HepG2 (cell line): ENCODE results near the gene ALPI. TPM values are rescaled to one million over a fixed set of nuclear protein-coding genes. Genes with fewer than 3 reads are reported as not detected.
"Not testable (repeated sequence)": the region's sequence is repeated elsewhere in the genome, so short reads cannot be mapped to it uniquely, and the experiment has no call there.

Experiments
- ATAC-seq: fragments of 200-7000 bp; cut with Tn5 transposase; 3 replicates; pipeline ENCODE4 v1.9.1; 2020; ENCODE audit warnings: mild to moderate bottlenecking, moderate library complexity
- BruUV-seq: library from RNA; stranded (reverse); fragments of 400-500 nt; replicated peaks from 2 replicates; lab custom pipeline; 2021; lab: Mats Ljungman, UMichigan
- CTCF ChIA-PET: fragments of 300-600 bp; formaldehyde crosslinking; extraction: SDS; loops from one replicate; lab custom pipeline; 2021; ENCODE audit warnings: low total read pairs, inconsistent platforms, low intra/inter-chr PET ratio; lab: Yijun Ruan, JAX
- POLR2A ChIA-PET: fragments of 350-600 bp; sonication (Branson Sonifier 250); formaldehyde crosslinking; loops from one replicate; lab custom pipeline; 2020; ENCODE audit warnings: antibody characterized with exemption, inconsistent platforms; lab: Yijun Ruan, JAX
- DNase-seq: peaks from one replicate; pipeline ENCODE4 v3.0.0-alpha.2; 2015; ENCODE audit warnings: low spot score
- FAIRE-seq: peaks from 3 replicates; lab custom pipeline; 2011; peaks lifted over from hg19 to GRCh38; lab: Jason Lieb, UNC
- H2AFZ ChIP-seq: one replicate; pipeline ENCODE4 v1.6.1; 2011; ENCODE audit warnings: low read length, inconsistent platforms
- H3K27ac ChIP-seq: fragments of 300-600 bp; 3 replicates; pipeline ENCODE4 v1.8.0; 2011; ENCODE audit warnings: mixed run types, mild to moderate bottlenecking, mixed read lengths, low read length, inconsistent platforms; ENCODE audit not compliant: insufficient read depth; ENCODE audit errors: extremely low read length
- H3K27me3 ChIP-seq, 2 experiments: fragments of 200-600 bp in 1 of 2; 2 replicates in 1 of 2; 3 replicates in 1 of 2; pipeline versions ENCODE4 v1.6.0 to v1.8.0; 2011; ENCODE audit warnings: low read length in 2 of 2, mild to moderate bottlenecking in 2 of 2, moderate library complexity in 2 of 2, inconsistent platforms in 1 of 2; ENCODE audit not compliant: insufficient read depth in 2 of 2, control insufficient read depth in 1 of 2
- H3K36me3 ChIP-seq, 2 experiments: fragments of 200-600 bp in 1 of 2; replicated peaks in 1 of 2; 2 replicates in 1 of 2; 3 replicates in 1 of 2; pipeline versions ENCODE4 v1.5.1 to v1.8.0; 2011; ENCODE audit warnings: low read length in 2 of 2, inconsistent platforms in 1 of 2; ENCODE audit not compliant: insufficient read depth in 2 of 2, control insufficient read depth in 1 of 2
- H3K4me1 ChIP-seq: 2 replicates; pipeline ENCODE4 v1.5.1; 2012; ENCODE audit warnings: low read length, inconsistent platforms; ENCODE audit not compliant: insufficient read depth
- H3K4me2 ChIP-seq: 2 replicates; pipeline ENCODE4 v1.6.0; 2011; ENCODE audit warnings: low read depth, low read length, inconsistent platforms
- H3K4me3 ChIP-seq, 3 experiments: fragments of 200-600 bp in 1 of 3; sonication (generic), shearing (Covaris generic) in 1 of 3; replicated peaks in 1 of 3; 2 replicates each; pipeline ENCODE4 v1.5.1; 2011 to 2016; ENCODE audit warnings: low read length in 3 of 3, inconsistent platforms in 2 of 3, low read depth in 2 of 3, mild to moderate bottlenecking in 2 of 3, control low read depth in 1 of 3, mixed read lengths in 1 of 3; ENCODE audit not compliant: insufficient read depth in 1 of 3
- H3K79me2 ChIP-seq: one replicate; pipeline ENCODE4 v1.6.1; 2011; ENCODE audit warnings: low read length, inconsistent platforms; ENCODE audit not compliant: insufficient read depth
- H3K9ac ChIP-seq: 2 replicates; pipeline ENCODE4 v1.6.0; 2011; ENCODE audit warnings: mild to moderate bottlenecking, low read depth, low read length, inconsistent platforms; ENCODE audit not compliant: insufficient read depth
- H3K9me3 ChIP-seq: 2 replicates; pipeline ENCODE4 v1.5.1; 2012; ENCODE audit warnings: mild to moderate bottlenecking, low read length
- H4K20me1 ChIP-seq: 2 replicates; pipeline ENCODE4 v1.6.0; 2011; ENCODE audit warnings: inconsistent platforms, mild to moderate bottlenecking, low read length, moderate library complexity; ENCODE audit not compliant: insufficient read depth
- GTF2F1 ChIP-seq: fragments of 150-350 bp; IDR thresholded peaks from 2 replicates; pipeline ENCODE4 v1.6.1; 2014; ENCODE audit warnings: low read length
- MTF2 ChIP-seq: sonication (generic); formaldehyde crosslinking; IDR thresholded peaks from 2 replicates; pipeline ENCODE4 v1.5.0; 2020; ENCODE audit warnings: missing genetic modification reagents, borderline replicate concordance
- ZNF766 ChIP-seq: sonication (generic); formaldehyde crosslinking; IDR thresholded peaks from 2 replicates; pipeline ENCODE4 v1.5.0; 2020; ENCODE audit warnings: missing genetic modification reagents, borderline replicate concordance
- ZUFSP ChIP-seq: sonication (generic); formaldehyde crosslinking; IDR thresholded peaks from 2 replicates; pipeline ENCODE4 v1.9.0; 2021; ENCODE audit warnings: missing genetic modification reagents, mild to moderate bottlenecking, borderline replicate concordance
- WGBS: methylation state at CpG from one replicate; pipeline ENCODE4 v1.1.6; 2017; ENCODE audit warnings: low lambda C conversion rate; 5-methylcytosine and 5-hydroxymethylcytosine counted together
- in situ Hi-C: cut with HindIII; loops from 2 replicates; pipeline ENCODE4 v1.10.0; 2017; ENCODE audit warnings: low pct_unique_long_range_greater_than_20kb; ENCODE audit not compliant: extremely low pct_ligation_motif_present
- intact Hi-C: fragments of 100-400 bp; cut with micrococcal nuclease; formaldehyde crosslinking; loops from one replicate; pipeline ENCODE4 v1.10.0; 2022; ENCODE audit not compliant: unreplicated experiment
- polyA plus RNA-seq, 8 experiments: library from polyadenylated mRNA; depleted of rRNA in 3 of 8; stranded (reverse) in 7 of 8; unstranded in 1 of 8; fragments of >200 nt; fragmentation: Illumina TruSeq in 4 of 8; extraction: Trizol in 4 of 8; gene quantifications; 2 replicates each; pipeline versions ENCODE4 v1.2.1 to v1.2.3, GENCODE V29; 2011 to 2016; ENCODE audit warnings: low read depth in 4 of 8, missing spikeins in 1 of 8, mixed read lengths in 1 of 8; ENCODE audit not compliant: insufficient read depth in 1 of 8
- total RNA-seq, 5 experiments: library from RNA; depleted of rRNA; stranded (reverse); fragments of >200 nt; fragmentation: Illumina TruSeq; extraction: Trizol; gene quantifications; 2 replicates each; pipeline ENCODE4 v1.2.3, GENCODE V29; 2016; ENCODE audit warnings: low read depth in 1 of 5

The ALPI gene
- total and polyA plus RNA-seq, 2 of the 13 experiments (the other 11 are each of a cell fraction or from before 2014, with no cell fraction given) = not detected

GRCh38 chr2:232422051-232422450 lies 33.9 kb upstream of the ALPI start (continued):
- TF ChIP-seq MTF2 (CRISPR knock-in tag) = no peak
- no peak for TF ChIP-seq ZNF766 (CRISPR knock-in tag)
- no peak for TF ChIP-seq GTF2F1
- no peak for TF ChIP-seq ZUFSP (CRISPR knock-in tag)

GRCh38 chr2:232422996-232423395 lies 33.0 kb upstream of the ALPI start:
- H3K4me3 ChIP-seq, DNase-seq, H4K20me1 ChIP-seq, H3K79me2 ChIP-seq, H3K9ac ChIP-seq, H3K36me3 ChIP-seq, BruUV-seq, CTCF ChIA-PET, H3K4me2 ChIP-seq, H3K4me1 ChIP-seq, H3K27ac ChIP-seq, H2AFZ ChIP-seq, intact Hi-C loops, ATAC-seq, POLR2A ChIA-PET, FAIRE-seq, in situ Hi-C loops: not testable (repeated sequence)
- Histone ChIP-seq H3K9me3 (peaks cover 16% of the 10 kb centered on the region), H3K27me3 (peaks cover 12 to 42% of the 10 kb centered on the region in 2 experiments)
- 30% methylated on average over 3 of the region's 3 CpGs for WGBS

- Histone ChIP-seq H3K27me3 (peaks cover 11 to 38% of the 10 kb centered on the region in 2 experiments), H3K9me3 (peaks cover 16% of the 10 kb centered on the region)
- H4K20me1 ChIP-seq, H2AFZ ChIP-seq, H3K4me1 ChIP-seq, intact Hi-C loops, H3K79me2 ChIP-seq, CTCF ChIA-PET, H3K4me2 ChIP-seq, POLR2A ChIA-PET, H3K36me3 ChIP-seq, ATAC-seq, BruUV-seq, in situ Hi-C loops, DNase-seq, FAIRE-seq, H3K9ac ChIP-seq, H3K4me3 ChIP-seq, H3K27ac ChIP-seq: not testable (repeated sequence)
- WGBS = 11% methylated on average over 7 of the region's 7 CpGs
Measured at GRCh38 chr2:232423407-232423806, 32.5 kb upstream of the ALPI start.
